Activated CD4-positive, alpha-beta T cell treated with anti-CD3 and anti-CD28 coated beads, Interleukin-10, Interleukin-2, amounts not matched to agents 100 ng/mL and 50 ng/mL, durations not matched to agents 16 hours and 8 hours (primary cell): ENCODE data around the gene IL13.

Experiments used
- DNase-seq: peaks from one replicate; pipeline ENCODE4 v3.0.0-alpha.2; 2020

The IL13 gene

GRCh38 chr5:132673488-132673887, 15.5 kb downstream of the IL13 start:
- DNase-seq: no peak

GRCh38 chr5:132673939-132674630, 16.1 kb downstream of the IL13 start, which contains the start of gene IL4:
IL4 (plus strand) TSS chr5:132673989; CDS start chr5:132674051, 62 bp downstream.
- peak; percentile 60 for DNase-seq

- peak; percentile 62 for DNase-seq
Measured at GRCh38 chr5:132674671-132675506, 16.9 kb downstream of the IL13 start.

- peak; percentile 47 for DNase-seq
Measured at GRCh38 chr5:132675936-132676689, 18.1 kb downstream of the IL13 start.

GRCh38 chr5:132677191-132677590, 19.2 kb downstream of the IL13 start:
- no peak for DNase-seq

GRCh38 chr5:132677682-132678400, 19.9 kb downstream of the IL13 start:
- DNase-seq: no peak

- DNase-seq: no peak
Measured at GRCh38 chr5:132678735-132679134, 20.8 kb downstream of the IL13 start.

- DNase-seq: no peak
Measured at GRCh38 chr5:132679166-132679565, 21.2 kb downstream of the IL13 start.

GRCh38 chr5:132679717-132680380, 21.9 kb downstream of the IL13 start:
- DNase-seq: no peak

- DNase-seq: no peak
Measured at GRCh38 chr5:132680780-132681475, 23.0 kb downstream of the IL13 start.

GRCh38 chr5:132681476-132681831, 23.5 kb downstream of the IL13 start:
- no peak for DNase-seq

GRCh38 chr5:132681983-132682382, 24.0 kb downstream of the IL13 start:
- no peak for DNase-seq

GRCh38 chr5:132684491-132684890, 26.5 kb downstream of the IL13 start:
- no peak for DNase-seq

- peak; percentile 81 for DNase-seq
Measured at GRCh38 chr5:132684922-132685720, 27.1 kb downstream of the IL13 start.

GRCh38 chr5:132686193-132686592, 28.2 kb downstream of the IL13 start:
- no peak for DNase-seq

GRCh38 chr5:132687995-132688394, 30.0 kb downstream of the IL13 start:
- peak; percentile 69 for DNase-seq

- DNase-seq: peak; percentile 64
Measured at GRCh38 chr5:132688536-132689339, 30.8 kb downstream of the IL13 start.

- DNase-seq: no peak
Measured at GRCh38 chr5:132689513-132689912, 31.5 kb downstream of the IL13 start.

- DNase-seq: no peak
Measured at GRCh38 chr5:132690156-132690555, 32.2 kb downstream of the IL13 start.
